ENCODE results near the gene CNNM3. TPM values are rescaled to one million over a fixed set of nuclear protein-coding genes. Genes with fewer than 3 reads are reported as not detected.
"Not testable (repeated sequence)": the region's sequence is repeated elsewhere in the genome, so short reads cannot be mapped to it uniquely, and the experiment has no call there.

Gene CNNM3
- total RNA-seq, 1 donor from 2014 or later = 65.2 TPM

DNA sequence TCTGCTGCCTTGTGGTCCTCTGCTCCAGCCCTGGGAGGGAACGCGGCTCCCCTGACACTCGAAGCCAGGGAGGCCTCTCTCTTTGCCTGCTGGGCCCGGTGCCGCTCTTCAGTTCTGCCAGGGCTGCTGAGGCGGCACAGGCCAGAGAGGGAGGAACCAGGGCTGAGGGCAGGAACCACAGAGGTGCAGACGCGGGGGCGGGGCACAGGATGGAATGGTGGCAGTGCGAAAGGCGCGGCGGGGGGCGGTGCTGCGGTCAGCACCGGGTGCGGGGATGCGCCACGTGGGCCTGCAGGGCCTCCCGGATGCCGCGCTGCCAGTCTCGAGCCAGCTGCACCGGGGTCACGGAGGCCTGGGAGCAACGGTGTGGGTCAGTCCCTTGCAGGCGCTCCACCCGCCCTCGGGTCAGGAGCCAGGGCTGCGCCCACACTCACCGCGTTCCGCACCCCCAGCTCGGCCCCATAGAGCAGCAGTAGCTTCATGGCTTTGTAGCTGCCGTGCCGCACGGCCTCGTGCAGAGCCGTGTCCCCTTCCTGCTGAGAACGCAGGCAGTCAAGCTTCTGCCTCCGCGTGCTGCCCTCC is 23.3 kb downstream of the CNNM3 start:
- peak; percentile 75 for DNase-seq (ENCODE audit: low spot score)

DNA sequence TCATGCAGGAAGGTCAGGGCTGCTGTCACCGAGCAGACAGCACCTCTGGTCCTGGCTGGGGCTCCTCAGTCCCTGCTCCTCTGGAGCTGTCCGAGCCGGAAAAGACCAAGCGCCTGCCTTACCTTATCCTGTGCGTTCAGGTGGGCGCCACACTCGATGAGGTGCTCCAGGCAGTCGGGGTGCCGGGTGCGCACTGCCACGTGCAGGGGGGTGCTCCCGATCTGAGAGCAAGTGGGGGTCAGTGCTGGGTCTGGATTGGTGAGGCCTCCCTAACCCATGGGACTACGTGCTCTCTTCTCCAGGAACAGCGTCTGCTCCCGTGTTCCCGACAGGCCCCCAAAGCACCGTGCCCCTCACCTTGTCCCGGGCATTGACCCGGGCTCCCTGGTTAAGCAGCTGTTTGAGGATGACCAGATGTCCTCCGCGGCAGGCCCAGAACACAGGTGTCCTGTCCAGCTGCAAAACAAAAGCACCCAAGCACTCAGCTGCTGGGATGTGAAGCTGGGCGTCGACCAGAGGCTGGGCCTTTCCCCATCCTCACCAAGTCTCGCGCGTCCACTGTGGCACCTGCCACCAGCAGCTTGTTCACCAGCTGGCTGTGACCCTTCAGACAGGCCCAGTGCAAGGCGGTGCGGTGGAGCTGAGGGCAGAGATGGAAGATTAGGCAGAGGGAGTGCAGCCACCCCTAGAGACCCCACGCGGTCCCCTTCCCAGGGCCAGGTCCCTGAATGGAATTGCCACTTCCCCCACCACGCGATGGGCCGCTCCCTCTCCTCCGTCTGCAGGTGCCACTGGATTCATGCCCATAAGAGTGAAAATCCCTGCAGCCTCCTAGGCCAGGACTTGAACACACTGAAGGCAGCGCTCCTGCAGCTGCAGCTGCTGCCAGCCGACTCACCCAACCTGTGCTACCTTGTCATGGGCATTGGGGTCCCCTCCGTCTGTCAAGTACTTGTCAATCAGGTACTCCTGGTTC is 24.1 kb downstream of the CNNM3 start:
- no peak for DNase-seq (ENCODE audit: low spot score)

DNA sequence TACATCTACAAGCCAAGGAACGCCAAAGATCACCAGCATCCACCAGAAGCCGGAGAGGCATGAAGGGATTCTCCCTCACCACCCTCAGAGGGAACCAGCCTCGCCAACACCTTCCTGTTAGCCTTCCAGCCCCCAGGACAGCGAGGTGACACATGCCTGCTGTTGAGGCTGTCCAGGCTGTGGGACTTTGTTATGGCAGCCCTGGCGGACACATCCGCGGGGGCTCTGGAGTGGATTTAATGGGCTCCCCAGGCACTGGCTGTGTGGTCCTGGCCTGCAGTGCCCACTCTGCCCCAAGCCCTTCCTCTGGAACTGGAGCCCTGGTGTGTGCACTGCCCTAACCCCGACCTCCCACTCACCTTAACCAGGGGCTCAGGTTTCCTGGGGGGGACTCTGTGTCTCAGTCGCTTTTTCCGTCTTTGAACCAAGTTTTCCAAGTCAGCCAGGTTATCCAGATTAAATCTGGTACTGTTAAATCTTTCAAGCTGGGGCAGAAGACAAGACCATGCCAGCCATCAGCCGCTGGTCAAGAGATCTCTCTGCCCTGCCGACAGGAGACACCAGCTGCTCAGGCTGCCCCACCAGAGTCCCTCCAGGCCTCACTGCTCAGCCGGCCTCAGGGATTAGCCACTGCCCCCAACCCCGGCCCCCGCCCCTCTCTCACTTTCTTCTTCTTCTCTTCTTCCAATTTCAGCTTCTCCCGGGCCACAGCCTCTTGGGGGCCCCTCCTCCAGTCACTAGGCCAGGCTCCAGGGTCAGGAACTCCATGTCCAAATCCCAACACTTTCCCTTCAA is 25.8 kb downstream of the CNNM3 start:
- no peak for DNase-seq (ENCODE audit: low spot score)

DNA sequence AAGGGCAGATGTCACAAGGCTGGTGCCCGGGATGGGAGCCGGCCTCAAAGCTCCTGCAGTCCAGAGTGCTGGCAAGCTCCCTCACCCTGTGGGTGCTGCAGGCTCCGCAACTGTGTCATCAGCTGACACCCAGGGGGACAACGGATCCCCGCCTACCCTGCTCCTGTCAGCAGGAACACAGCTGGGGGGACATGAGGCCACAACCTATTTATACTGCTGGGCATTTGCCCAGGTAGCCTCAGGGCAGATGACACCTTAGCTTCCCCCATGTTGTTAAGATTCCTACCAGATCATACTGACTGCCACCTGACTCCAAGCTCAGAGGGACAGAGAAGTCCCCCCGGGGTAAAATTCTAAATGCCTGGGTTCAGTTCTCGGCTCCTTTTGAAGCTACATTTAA is 26.5 kb downstream of the CNNM3 start:
- no peak for DNase-seq (ENCODE audit: low spot score)

DNA sequence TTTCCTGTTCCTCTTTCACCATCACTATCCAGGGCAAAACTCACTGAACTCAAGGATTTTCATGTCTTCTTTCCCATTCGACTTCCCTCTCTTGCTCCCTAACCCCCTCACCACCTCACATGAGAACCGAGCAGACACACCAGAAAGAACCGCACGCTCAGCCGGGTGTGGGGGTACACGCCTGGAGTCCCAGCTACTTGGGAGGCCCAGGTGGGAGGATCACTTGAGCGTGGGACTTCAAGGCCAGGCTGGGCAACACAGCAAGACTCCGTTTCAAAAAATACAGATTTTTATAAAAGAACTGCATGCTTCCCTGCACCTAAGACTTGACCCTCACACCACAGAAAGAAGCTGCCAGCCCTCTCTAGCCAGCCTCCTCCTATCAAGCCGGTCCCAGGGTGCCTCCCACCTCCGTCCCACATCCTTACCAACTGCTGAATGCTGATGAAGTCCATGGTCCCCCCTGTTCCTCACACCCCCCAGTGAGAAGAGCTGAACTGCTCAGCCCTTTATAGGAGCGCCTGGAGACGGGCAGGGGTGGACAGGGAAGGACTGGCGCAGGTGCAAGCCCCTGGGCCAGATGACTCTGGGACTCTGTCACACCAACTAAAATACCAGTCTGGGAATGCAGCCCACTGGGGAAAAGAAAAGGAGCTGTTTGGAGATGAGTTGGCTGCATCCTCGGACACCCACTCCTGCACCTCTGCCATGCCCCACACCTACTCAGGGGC is 27.6 kb downstream of the CNNM3 start, which contains the start of gene ANKRD23:
Gene ANKRD23, minus strand, starts transcription at position 484 of the 731 bp plus-strand sequence. Its CDS starts 29 bp downstream, at position 455.
- DNase-seq (ENCODE audit: low spot score) = no peak

DNA sequence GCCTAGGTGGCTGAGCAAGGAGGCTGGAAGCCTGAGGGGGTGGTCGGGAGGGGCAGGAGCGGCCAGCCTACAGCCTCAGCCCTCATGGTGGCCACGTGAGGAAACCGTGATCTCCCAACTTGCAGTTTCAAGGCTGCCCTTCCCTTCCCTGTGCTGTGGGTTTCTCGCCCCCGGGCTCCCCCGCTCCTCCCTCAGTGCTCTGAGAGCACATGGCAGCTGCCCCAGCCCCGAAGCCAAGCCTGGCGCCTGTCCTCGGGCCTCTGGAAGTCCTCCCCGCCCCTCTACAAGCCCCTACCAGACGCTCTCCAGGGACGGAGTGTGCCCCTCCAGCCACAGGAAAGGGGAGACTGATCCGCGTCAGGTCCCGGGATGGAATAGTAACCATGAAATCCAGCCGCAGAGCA is 28.3 kb downstream of the CNNM3 start:
- DNase-seq (ENCODE audit: low spot score) = no peak

DNA sequence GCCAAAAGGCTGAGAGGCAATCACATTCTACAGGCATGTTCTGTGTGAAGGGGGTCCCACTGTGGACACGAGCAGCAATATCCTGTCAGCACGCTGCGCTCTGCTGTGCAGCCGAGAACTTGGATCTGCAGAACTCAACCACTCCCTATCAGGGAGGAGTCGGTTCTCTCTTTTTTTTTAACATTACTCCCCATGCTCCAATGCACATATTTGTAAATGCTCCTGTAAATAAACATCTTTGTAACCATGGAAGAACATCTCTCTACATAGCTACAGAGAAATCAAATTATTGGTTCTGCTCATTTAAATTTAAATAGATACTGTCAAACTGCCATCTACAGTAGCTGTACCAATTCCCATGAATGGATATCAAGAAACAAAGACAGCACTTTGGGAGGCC is 30.8 kb downstream of the CNNM3 start:
- no peak for DNase-seq (ENCODE audit: low spot score)

DNA sequence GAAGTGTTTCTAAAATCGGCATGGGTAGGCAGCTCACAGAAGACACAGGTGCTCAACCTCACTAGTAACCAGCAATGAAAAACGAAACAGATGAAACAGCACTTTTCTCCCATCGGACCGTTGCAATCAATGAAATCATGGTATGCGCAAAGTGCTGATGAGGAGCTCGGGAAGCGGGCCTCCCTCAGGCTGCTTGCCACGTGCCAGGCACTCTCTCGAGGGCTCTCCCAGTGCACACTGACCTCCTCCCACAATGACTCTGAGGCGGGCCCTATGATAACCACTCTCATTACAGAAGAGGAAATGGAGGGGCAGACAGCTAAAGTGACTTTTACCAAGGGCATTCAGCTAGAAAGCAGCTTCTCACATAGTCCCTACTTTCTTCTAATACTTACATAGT is 31.5 kb downstream of the CNNM3 start:
- DNase-seq (ENCODE audit: low spot score) = no peak

DNA sequence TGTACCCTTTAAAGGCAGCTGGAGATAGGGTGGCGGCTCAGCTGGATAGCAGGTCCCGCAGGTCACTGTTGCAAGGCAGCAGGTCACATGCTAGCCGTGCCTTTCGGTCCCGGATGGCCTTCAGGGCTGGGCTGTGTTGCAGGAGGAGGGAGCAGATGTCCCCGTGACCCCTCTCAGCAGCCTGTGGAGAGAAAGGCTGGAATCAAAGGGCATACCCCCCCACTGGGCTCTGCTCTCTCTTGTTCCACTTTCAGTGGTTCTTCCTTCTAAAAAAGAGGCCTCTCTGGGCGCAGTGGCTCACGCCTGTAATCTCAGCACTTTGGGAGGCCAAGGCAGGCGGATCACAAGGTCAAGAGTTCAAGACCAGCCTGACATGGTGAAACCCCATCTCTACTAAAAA is 32.2 kb downstream of the CNNM3 start:
- DNase-seq (ENCODE audit: low spot score) = no peak

DNA sequence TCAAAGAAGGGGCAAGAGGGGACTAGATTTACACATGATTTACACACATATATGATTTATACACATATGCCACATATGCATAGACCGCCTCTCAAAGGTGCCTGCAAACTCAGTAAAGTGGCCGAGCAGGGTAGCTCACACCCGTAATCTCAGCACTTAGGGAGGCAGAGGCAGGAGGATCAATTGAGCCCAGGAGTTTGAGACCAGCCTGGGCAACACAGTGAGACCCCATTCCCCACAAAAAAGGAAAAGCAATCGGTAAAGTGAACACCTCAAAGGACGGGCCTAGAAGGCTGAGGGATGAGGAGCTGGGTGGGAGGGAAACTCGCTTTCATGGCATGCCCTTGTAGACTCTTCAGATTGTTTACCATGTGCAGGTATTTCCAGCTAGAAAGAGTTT is 36.6 kb downstream of the CNNM3 start:
- no peak for DNase-seq (ENCODE audit: low spot score)

DNA sequence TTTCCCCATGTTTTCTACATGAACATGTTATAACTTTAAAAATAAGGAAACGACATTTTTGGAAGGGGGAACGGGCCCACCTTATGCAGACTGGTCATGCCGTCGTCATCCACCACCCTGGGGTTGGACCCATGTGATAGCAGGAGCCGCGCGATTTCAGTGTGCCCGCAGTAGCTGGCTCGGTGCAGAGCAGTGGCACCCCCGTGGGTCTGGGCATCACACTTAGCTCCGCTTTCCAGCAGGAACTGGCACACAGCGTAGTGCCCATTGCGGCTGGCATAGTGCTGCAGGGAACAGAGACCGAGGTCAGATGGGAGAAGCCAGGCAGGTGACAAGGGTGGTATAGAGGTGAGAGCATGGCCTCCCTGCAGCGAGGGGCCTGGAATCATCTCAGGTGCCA is 37.3 kb downstream of the CNNM3 start:
- DNase-seq (ENCODE audit: low spot score) = no peak

DNA sequence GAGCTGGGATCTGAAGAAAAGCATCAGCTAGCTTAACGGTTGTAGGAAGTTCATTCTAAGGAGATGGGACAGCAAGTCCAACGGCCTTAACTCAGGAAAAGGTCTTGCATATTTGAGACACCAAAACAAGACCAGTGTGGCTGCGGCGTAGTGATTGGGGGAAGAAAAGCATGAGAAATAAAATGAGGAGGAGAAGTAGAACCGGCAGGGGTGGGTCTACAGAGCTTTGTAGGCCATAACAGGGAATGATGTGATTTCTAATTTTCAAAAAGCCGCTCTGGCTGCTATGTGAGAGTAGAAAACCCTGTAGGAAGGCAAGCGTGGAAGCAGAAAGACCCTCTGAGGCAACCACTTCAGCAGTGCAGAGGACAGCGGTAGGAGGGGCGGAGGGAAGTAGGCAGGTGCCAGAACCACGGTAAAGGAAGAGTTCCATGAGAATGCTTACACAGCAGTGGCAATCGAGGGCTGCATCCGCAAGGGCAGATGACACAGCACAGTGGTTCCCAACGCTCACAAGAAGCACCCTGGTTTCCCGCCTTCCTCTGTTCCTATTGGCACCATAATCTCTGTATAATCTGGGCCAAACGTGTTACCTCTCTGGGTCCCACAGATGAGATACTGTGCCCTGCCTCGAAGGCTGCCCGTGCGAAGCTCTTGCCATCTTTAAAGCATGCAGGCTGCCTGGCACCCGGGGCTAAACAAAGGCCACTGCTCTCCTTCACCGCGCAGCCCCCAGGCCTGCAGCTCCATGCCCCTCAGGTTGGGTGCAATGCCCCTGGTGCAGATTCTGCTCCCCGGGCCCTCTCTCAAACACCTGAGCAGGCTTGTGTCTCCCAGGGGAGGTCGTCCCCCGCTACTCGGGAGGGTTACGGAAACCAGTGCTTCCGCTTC is 41.0 kb downstream of the CNNM3 start:
- DNase-seq (ENCODE audit: low spot score) = no peak

DNA sequence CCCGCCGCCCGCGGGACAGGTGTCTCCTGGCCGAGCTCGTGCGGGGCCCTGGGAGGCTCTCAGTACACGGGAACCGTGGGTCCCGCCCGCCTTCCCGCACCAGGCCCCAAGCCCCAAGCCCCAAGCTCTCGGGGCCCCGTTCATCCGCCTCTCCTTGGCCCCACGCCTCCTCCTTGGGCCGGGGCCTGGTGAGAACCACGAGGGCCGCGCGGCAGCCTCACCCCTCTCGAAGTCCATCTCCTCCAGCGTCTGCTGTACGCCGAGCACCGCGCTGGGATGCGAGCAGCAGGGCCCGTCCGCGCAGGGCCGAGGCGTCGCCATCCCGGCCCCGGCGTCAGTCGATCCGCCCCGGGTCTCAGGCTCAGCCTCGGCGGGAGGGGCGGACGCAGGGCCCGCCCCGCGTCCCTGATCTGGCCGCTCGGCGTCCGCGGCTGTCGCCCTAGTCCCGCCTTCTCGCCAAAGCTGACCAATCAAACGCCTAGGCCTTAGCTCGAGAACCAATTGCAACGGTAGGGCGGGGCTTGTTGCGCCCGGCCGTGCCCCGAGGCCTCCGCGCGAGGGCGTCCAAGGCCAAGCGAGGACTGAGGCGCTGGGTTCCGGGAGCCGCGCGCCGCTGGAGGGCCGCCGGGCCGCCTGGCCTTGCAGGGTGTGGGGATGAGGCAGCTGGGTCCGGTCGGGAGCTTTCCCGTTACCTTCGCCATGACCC is 41.8 kb downstream of the CNNM3 start, which contains the start of gene ANKRD39:
Gene ANKRD39, minus strand, starts transcription at position 350 of the 706 bp plus-strand sequence. Its CDS starts 29 bp downstream, at position 321.
- peak; percentile 99 for DNase-seq (ENCODE audit: low spot score)

DNA sequence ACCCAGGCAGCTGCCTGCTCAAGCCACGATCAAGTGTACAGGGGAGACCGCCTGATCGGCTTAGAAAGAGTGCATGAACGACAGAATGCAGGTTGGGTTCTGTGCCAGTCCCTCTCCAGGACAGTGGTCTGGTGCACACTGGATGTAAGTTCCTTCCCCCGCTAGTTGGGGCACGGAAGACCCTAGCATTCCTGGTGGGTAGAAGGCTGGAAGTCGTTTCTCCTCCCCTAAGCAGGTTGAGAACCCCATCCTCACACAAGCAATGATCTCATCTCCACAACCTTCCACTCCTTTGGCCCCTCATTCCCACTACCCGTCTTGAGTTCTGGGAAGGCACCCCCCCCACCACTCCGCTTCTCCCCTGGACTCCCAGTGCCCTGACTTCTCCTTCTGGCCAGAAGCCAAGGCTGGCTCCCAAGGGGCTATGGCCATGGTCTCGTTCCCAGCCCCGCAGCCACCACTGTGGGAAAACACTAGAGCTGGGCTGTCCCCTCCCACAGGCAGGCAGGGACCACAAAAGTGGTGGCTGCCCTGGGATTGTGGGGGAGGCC is 43.1 kb downstream of the CNNM3 start:
- DNase-seq (ENCODE audit: low spot score) = no peak

DNA sequence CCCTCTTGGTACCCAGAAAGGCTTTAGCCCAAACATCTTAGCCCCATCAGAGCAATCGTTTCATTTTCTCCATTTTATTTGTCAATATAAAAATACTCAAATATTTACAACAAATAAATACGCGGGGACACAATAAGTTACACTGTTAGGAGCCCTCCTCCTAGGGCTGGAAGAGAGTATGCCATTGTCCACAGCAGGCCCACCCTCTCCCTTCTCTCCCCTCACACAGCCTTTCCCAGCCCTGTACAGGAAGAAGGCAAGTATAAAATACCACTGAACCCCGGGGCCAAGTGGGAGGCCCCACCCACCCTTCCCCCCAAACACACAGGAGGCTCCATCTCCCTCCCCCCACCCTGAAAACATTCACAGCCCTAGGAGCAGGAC is 43.6 kb downstream of the CNNM3 start:
- DNase-seq (ENCODE audit: low spot score) = no peak

DNA sequence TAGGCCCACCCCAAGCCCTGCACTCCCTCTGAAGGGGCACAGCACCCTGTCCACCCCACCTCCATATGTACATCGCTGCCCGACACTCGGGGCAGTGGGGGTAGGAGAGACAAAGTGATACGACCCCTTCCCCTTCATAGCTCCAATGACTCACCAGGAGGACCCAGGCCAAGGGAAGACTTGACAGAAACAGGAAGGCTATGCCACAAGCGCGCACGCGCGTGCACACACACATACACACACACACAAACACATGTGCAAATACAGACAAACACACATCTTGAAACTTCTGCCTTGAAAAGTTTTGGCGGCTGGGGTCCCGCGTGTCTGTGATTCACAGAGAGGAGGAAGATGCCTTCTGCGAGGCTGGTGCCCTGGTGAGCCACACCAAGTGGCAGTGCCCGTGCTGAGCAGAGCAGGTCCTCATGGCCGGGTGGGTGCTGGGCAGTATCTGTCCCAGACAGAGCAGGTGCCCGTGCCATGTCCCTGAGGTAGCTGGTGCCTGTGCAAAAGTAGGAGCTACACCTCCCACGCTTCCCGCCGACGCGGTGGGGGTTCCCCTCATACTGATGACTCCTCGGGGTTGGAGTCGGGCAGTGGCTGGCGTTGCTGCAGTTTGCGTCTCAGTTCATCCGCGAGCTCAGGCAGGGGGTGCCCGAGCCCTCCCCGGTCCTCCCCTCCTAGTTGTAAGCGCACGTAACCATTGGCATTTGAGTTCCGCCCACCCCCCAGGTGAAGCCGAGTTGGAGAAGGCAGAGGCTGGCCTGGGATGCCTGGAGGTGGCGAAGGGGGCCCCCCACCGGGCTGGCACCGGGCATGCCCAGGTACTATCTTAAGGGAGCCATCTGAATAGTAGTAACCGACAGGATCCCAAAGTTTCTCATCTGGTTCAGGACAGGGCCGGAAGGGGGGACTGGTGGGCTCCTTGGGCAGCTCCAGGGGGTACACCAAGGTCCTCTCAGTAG is 44.3 kb downstream of the CNNM3 start:
- DNase-seq (ENCODE audit: low spot score) = no peak

DNA sequence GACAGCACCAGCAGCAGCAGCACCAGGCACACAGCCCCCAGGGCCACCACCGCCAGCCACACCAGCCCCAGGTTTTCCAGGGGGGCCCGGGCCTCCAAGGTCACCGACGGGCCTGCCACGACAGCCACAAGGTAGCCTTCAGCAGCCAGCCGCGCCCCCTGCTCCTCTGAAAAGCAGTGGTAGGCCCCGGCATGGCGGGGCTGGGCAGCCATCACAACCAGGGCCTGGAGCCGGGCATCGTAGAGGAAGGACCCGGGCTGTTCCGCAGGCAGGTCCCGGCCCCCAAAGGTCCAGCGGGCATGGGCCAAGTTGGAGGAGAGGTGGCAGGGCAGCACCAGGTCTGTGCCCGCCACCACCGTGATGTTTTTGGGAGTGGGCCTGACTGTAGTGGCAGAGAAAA is 45.0 kb downstream of the CNNM3 start:
- no peak for DNase-seq (ENCODE audit: low spot score)

DNA sequence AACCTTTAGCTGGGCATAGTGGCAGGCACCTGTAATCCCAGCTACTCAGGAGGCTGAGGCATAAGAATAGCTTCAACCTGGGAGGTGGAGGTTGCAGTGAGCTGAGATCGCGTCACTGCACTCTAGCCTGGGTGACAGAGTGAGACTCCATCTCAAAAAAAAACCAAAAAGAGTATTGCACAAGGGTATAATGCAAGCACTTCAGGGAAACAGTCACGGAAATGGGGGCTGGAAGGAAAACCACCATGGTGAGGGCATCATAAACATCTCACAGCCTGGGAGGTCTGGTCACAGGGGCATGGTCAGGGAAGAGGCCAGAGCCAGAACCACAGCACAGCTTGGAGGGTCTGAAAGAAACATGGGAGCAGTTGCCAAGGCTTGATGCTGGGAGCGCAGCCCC is 47.0 kb downstream of the CNNM3 start:
- not testable (repeated sequence) for DNase-seq (ENCODE audit: low spot score)

Data from mucosa of gallbladder (tissue), 1 donor.